Naive thymus-derived CD4-positive, alpha-beta T cell (primary cell): ENCODE data around the gene TRMT11. TPM values are rescaled to one million over a fixed set of nuclear protein-coding genes. Genes with fewer than 3 reads are reported as not detected.

Experiments used
- ATAC-seq: fragments of 150-1000 bp; cut with Tn5 transposase; 2 replicates; pipeline ENCODE4 v1.10.0; 2021; ENCODE audit warnings: mild to moderate bottlenecking, moderate library complexity
- CTCF ChIA-PET: fragments of 350-600 bp; sonication (Branson Sonifier 250); formaldehyde crosslinking; loops from one replicate; lab custom pipeline; 2021; ENCODE audit warnings: antibody characterized with exemption; lab: Charles Lee
- POLR2A ChIA-PET: fragments of 350-600 bp; sonication (Branson Sonifier 250); formaldehyde crosslinking; loops from one replicate; lab custom pipeline; 2021; ENCODE audit warnings: antibody characterized with exemption, inconsistent platforms; lab: Charles Lee
- DNase-seq, 9 donors: peaks; one replicate each; pipeline versions ENCODE4 v3.0.0 to v3.0.0-alpha.2; 2020 to 2022; ENCODE audit warnings: mixed read lengths in 1 of 9
- H3K27ac ChIP-seq: one replicate; pipeline ENCODE4 v1.7.0; 2013; ENCODE audit warnings: mild to moderate bottlenecking, low read depth, low read length, moderate library complexity
- H3K27me3 ChIP-seq, 2 donors: one replicate each; pipeline ENCODE4 v1.7.0; 2013; ENCODE audit warnings: low read length in 2 of 2, mild to moderate bottlenecking in 2 of 2, moderate library complexity in 2 of 2; ENCODE audit not compliant: control insufficient read depth in 2 of 2, insufficient read depth in 2 of 2
- H3K36me3 ChIP-seq, 3 experiments: 1 replicate in 2 of 3; 2 replicates in 1 of 3; pipeline ENCODE4 v1.7.0; 2013; ENCODE audit warnings: low read length in 3 of 3, mild to moderate bottlenecking in 3 of 3, moderate library complexity in 1 of 3; ENCODE audit not compliant: insufficient read depth in 3 of 3, control insufficient read depth in 2 of 3
- H3K4me1 ChIP-seq, 2 donors: one replicate each; pipeline ENCODE4 v1.7.0; 2013; ENCODE audit warnings: low read length in 2 of 2, mild to moderate bottlenecking in 2 of 2, moderate library complexity in 1 of 2; ENCODE audit not compliant: control insufficient read depth in 2 of 2, insufficient read depth in 2 of 2
- H3K4me3 ChIP-seq: 2 replicates; pipeline ENCODE4 v1.7.0; 2013; ENCODE audit warnings: mild to moderate bottlenecking, low read length
- H3K9me3 ChIP-seq, 3 experiments: 1 replicate in 2 of 3; 2 replicates in 1 of 3; pipeline ENCODE4 v1.7.0; 2013; ENCODE audit warnings: low read length in 3 of 3; ENCODE audit not compliant: control insufficient read depth in 2 of 3
- H3K27ac Mint-ChIP-seq, 9 donors: one replicate each; pipeline ENCODE4 v1.8.0; 2020 to 2022; ENCODE audit warnings: mixed read lengths in 9 of 9, mild to moderate bottlenecking in 8 of 9, moderate library complexity in 5 of 9, inconsistent platforms in 2 of 9
- H3K27me3 Mint-ChIP-seq, 5 donors: one replicate each; pipeline ENCODE4 v1.8.0; 2021 to 2022; ENCODE audit warnings: mixed read lengths in 5 of 5, mild to moderate bottlenecking in 1 of 5
- H3K36me3 Mint-ChIP-seq, 5 donors: one replicate each; pipeline ENCODE4 v1.8.0; 2020 to 2022; ENCODE audit warnings: mixed read lengths in 5 of 5, mild to moderate bottlenecking in 3 of 5, inconsistent platforms in 1 of 5
- H3K4me1 Mint-ChIP-seq, 7 donors: one replicate each; pipeline ENCODE4 v1.8.0; 2020 to 2022; ENCODE audit warnings: mixed read lengths in 7 of 7, mild to moderate bottlenecking in 3 of 7, inconsistent platforms in 1 of 7
- H3K4me3 Mint-ChIP-seq, 10 donors: one replicate each; pipeline ENCODE4 v1.8.0; 2020 to 2022; ENCODE audit warnings: mild to moderate bottlenecking in 10 of 10, mixed read lengths in 10 of 10, moderate library complexity in 6 of 10, inconsistent platforms in 2 of 10
- H3K9me3 Mint-ChIP-seq, 11 donors: one replicate each; pipeline ENCODE4 v1.8.0; 2020 to 2022; ENCODE audit warnings: mixed read lengths in 11 of 11, mild to moderate bottlenecking in 4 of 11, inconsistent platforms in 1 of 11, moderate library complexity in 1 of 11
- intact Hi-C, 2 donors: fragments of 100-400 bp; cut with micrococcal nuclease; formaldehyde crosslinking; loops; one replicate each; pipeline ENCODE4 v1.15.1; 2023
- polyA plus RNA-seq, 2 donors: library from polyadenylated mRNA; unstranded; fragments of 300-500 nt; fragmentation: Illumina TruSeq; gene quantifications; one replicate each; pipeline ENCODE4 v1.2.3, GENCODE V29; 2021
- total RNA-seq, 6 experiments: library from RNA in 5 of 6; stranded (reverse) in 5 of 6; gene quantifications; 1 replicate in 5 of 6; 2 replicates in 1 of 6; pipeline ENCODE4 v1.2.3 and lab custom pipeline; 2021 to 2026

Gene TRMT11
- total and polyA plus RNA-seq, 7 experiments from 2014 or later: 12.4 to 34.1 (median 17.0) TPM

- ATAC-seq: no peak
- peaks cover 0 to 20% (median 0%) of the 10 kb centered on the region in 3 experiments for H3K36me3 ChIP-seq
- no peak overlapping the region for H3K27ac ChIP-seq
- H3K4me1 Mint-ChIP-seq: peaks cover 0 to 12% (median 0%) of the 10 kb centered on the region in 7 donors
- H3K27me3 ChIP-seq: no peaks in the 10 kb centered on the region
- no peak overlapping the region for H3K27ac Mint-ChIP-seq
- no peak overlapping the region for H3K4me3 Mint-ChIP-seq
- no peak for DNase-seq
- ChIA-PET POLR2A (no interaction called here), CTCF (no interaction called here)
- H3K9me3 ChIP-seq: no peaks in the 10 kb centered on the region
- intact Hi-C loops: no loop called here
- no peak overlapping the region for H3K4me3 ChIP-seq
- H3K4me1 ChIP-seq: no peaks in the 10 kb centered on the region
- peaks cover 0 to 6% (median 0%) of the 10 kb centered on the region in 11 donors for H3K9me3 Mint-ChIP-seq
- H3K27me3 Mint-ChIP-seq: no peaks in the 10 kb centered on the region
- peaks cover 15 to 81% (median 49%) of the 10 kb centered on the region in 5 donors for H3K36me3 Mint-ChIP-seq
These were observed 62.3 kb downstream of the TRMT11 start for GRCh38 chr6:126048635-126049034.

- H3K4me1 Mint-ChIP-seq: peaks cover 0 to 12% (median 0%) of the 10 kb centered on the region in 7 donors
- no peaks in the 10 kb centered on the region for H3K27me3 ChIP-seq
- no peaks in the 10 kb centered on the region for H3K9me3 Mint-ChIP-seq
- no peaks in the 10 kb centered on the region for H3K27me3 Mint-ChIP-seq
- no peak for DNase-seq
- no peak overlapping the region for H3K4me3 Mint-ChIP-seq
- intact Hi-C loops: no loop called here
- H3K27ac Mint-ChIP-seq: no peak overlapping the region
- peaks cover 0 to 20% (median 0%) of the 10 kb centered on the region in 3 experiments for H3K36me3 ChIP-seq
- peaks cover 15 to 66% (median 38%) of the 10 kb centered on the region in 5 donors for H3K36me3 Mint-ChIP-seq
- POLR2A ChIA-PET: no interaction called here
- no peak overlapping the region for H3K4me3 ChIP-seq
- H3K27ac ChIP-seq: no peak overlapping the region
- no peaks in the 10 kb centered on the region for H3K4me1 ChIP-seq
- no peaks in the 10 kb centered on the region for H3K9me3 ChIP-seq
- CTCF ChIA-PET: no interaction called here
- no peak for ATAC-seq
These were observed 64.5 kb downstream of the TRMT11 start for GRCh38 chr6:126050795-126051194.

DNA sequence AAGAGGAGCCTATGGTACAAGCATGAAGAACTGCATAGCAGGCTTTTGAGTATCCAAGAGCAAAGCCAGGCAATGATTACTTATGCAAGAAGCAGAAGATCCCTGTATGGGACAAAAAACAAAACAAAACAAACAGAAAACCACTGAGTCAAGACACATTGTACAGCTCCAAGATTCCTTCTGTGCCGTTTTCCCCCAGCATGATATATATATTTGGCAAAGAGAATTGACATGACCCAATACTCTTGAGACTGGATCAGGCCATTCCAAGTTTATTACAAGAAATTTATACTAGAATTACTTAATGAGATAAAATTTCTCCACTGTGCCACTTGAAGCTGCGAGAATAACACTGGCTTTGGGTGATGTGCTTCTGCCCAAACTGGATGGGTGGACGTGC is 65.5 kb downstream of the TRMT11 start:
- Histone ChIP-seq H3K27ac (no peak overlapping the region), H3K36me3 (peaks cover 0 to 12% (median 0%) of the 10 kb centered on the region in 3 experiments), H3K4me3 (no peak overlapping the region), H3K27me3 (no peaks in the 10 kb centered on the region), H3K4me1 (no peaks in the 10 kb centered on the region), H3K9me3 (no peaks in the 10 kb centered on the region)
- H3K4me3 Mint-ChIP-seq: no peak overlapping the region
- ChIA-PET POLR2A (no interaction called here), CTCF (interaction anchor here (1.1 kb wide), 1 partner anchor 20 kb away, joined by 3 read pairs; no protein-coding TSS in a partner anchor)
- intact Hi-C loops: no loop called here
- DNase-seq (no peak), ATAC-seq (no peak)
- no peaks in the 10 kb centered on the region for H3K27me3 Mint-ChIP-seq
- H3K27ac Mint-ChIP-seq: no peak overlapping the region
- peaks cover 0 to 12% (median 0%) of the 10 kb centered on the region in 7 donors for H3K4me1 Mint-ChIP-seq
- H3K36me3 Mint-ChIP-seq: peaks cover 11 to 58% (median 32%) of the 10 kb centered on the region in 5 donors
- no peaks in the 10 kb centered on the region for H3K9me3 Mint-ChIP-seq

DNA sequence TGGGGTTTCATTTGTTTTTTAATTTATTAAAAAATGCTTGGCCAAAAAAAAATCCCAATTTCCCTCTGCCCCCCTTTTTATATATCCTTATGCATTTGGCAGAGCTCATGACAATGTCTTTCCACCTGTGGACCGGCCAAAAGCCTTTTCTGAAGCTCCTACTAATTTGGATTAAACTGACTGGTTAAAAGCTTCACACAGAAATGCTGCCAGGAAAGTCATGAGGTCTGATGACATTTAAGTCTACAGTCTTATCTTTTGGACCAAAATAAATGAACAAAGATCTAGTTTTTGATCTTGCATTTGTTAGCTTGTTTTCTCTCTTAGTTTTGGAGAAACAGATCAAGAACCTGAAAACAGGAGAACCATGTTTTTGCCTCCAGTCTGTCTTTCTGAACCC is 66.1 kb downstream of the TRMT11 start:
- intact Hi-C loops: no loop called here
- H3K36me3 Mint-ChIP-seq: peaks cover 10 to 51% (median 26%) of the 10 kb centered on the region in 5 donors
- no peak overlapping the region for H3K4me3 ChIP-seq

GRCh38 chr6:126054258-126054702 is 67.9 kb downstream of the TRMT11 start:
- Mint-ChIP-seq H3K4me3 (no peak overlapping the region), H3K27ac (peak overlapping the region in 1 of 9 donors; percentile 15), H3K36me3 (peaks cover 7 to 48% (median 16%) of the 10 kb centered on the region in 5 donors), H3K27me3 (no peaks in the 10 kb centered on the region), H3K9me3 (peaks cover 0 to 2% (median 0%) of the 10 kb centered on the region in 11 donors), H3K4me1 (peaks cover 0 to 12% (median 0%) of the 10 kb centered on the region in 7 donors)
- Histone ChIP-seq H3K36me3 (peaks cover 0 to 3% (median 0%) of the 10 kb centered on the region in 3 experiments), H3K4me3 (no peak overlapping the region), H3K27ac (no peak overlapping the region), H3K27me3 (no peaks in the 10 kb centered on the region), H3K4me1 (no peaks in the 10 kb centered on the region), H3K9me3 (no peaks in the 10 kb centered on the region)
- CTCF ChIA-PET: no interaction called here
- DNase-seq (no peak), ATAC-seq (peak; percentile 49)
- POLR2A ChIA-PET: no interaction called here
- intact Hi-C loops: no loop called here

More for the DNA sequence above, 66.1 kb downstream of the TRMT11 start:
- peaks cover 0 to 5% (median 0%) of the 10 kb centered on the region in 3 experiments for H3K36me3 ChIP-seq
- ChIA-PET CTCF (interaction anchor here (1.1 kb wide), 1 partner anchor 19 kb away, joined by 3 read pairs; no protein-coding TSS in a partner anchor), POLR2A (interaction anchor here (0.7 kb wide), 1 partner anchor 41 kb away, joined by 3 read pairs; no protein-coding TSS in a partner anchor)
- Mint-ChIP-seq H3K9me3 (peaks cover 0 to under 1% (median 0%) of the 10 kb centered on the region in 11 donors), H3K27me3 (no peaks in the 10 kb centered on the region), H3K27ac (peak overlapping the region in 1 of 9 donors; percentile 25), H3K4me1 (peaks cover 0 to 12% (median 0%) of the 10 kb centered on the region in 7 donors), H3K4me3 (no peak overlapping the region)
- no peaks in the 10 kb centered on the region for H3K9me3 ChIP-seq
- no peaks in the 10 kb centered on the region for H3K4me1 ChIP-seq
- no peak for DNase-seq
- no peak for ATAC-seq
- H3K27ac ChIP-seq: no peak overlapping the region
- no peaks in the 10 kb centered on the region for H3K27me3 ChIP-seq

- DNase-seq (no peak), ATAC-seq (no peak)
- Mint-ChIP-seq H3K36me3 (peaks cover 7 to 48% (median 20%) of the 10 kb centered on the region in 5 donors), H3K9me3 (peaks cover 0 to 2% (median 0%) of the 10 kb centered on the region in 11 donors), H3K27ac (no peak overlapping the region), H3K27me3 (no peaks in the 10 kb centered on the region), H3K4me3 (no peak overlapping the region), H3K4me1 (peaks cover 0 to 12% (median 0%) of the 10 kb centered on the region in 7 donors)
- Histone ChIP-seq H3K4me3 (no peak overlapping the region), H3K27me3 (no peaks in the 10 kb centered on the region), H3K36me3 (peaks cover 0 to 3% (median 0%) of the 10 kb centered on the region in 3 experiments), H3K27ac (no peak overlapping the region), H3K9me3 (no peaks in the 10 kb centered on the region), H3K4me1 (no peaks in the 10 kb centered on the region)
- ChIA-PET POLR2A (no interaction called here), CTCF (no interaction called here)
- intact Hi-C loops: no loop called here
These were observed 68.5 kb downstream of the TRMT11 start for GRCh38 chr6:126054802-126055201.

DNA sequence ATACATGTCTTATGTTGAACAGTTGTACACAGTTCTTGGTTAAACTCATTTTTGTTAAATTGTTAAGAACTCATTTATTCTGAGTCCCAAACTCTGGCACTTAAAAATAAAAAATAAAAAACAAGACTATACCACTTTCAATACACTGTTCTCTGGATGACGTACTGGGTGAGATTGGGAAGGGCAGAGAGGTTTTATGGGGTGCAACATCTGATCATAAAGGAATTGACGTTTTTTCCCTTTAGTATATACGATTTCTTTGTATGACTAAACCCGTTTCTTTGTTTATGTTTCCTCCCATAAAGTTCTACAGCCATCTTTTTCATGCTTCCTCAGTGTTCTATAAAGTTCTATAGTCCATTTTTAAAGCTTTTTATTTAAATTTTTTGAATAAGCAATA is 69.1 kb downstream of the TRMT11 start:
- no peak overlapping the region for H3K4me3 Mint-ChIP-seq
- Histone ChIP-seq H3K36me3 (peaks cover 0 to 3% (median 0%) of the 10 kb centered on the region in 3 experiments), H3K4me3 (no peak overlapping the region), H3K9me3 (no peaks in the 10 kb centered on the region), H3K4me1 (no peaks in the 10 kb centered on the region), H3K27ac (no peak overlapping the region), H3K27me3 (no peaks in the 10 kb centered on the region)
- peaks cover 7 to 50% (median 27%) of the 10 kb centered on the region in 5 donors for H3K36me3 Mint-ChIP-seq
- ChIA-PET POLR2A (no interaction called here), CTCF (no interaction called here)
- H3K27me3 Mint-ChIP-seq: no peaks in the 10 kb centered on the region
- no peak overlapping the region for H3K27ac Mint-ChIP-seq
- H3K9me3 Mint-ChIP-seq: peaks cover 0 to 2% (median 0%) of the 10 kb centered on the region in 11 donors
- DNase-seq (no peak), ATAC-seq (no peak)
- intact Hi-C loops: no loop called here
- peaks cover 0 to 10% (median 2%) of the 10 kb centered on the region in 7 donors for H3K4me1 Mint-ChIP-seq
